A549 (cell line): ENCODE data around the gene LIN7B. TPM values are rescaled to one million over a fixed set of nuclear protein-coding genes. Genes with fewer than 3 reads are reported as not detected.

Experiments used
- ATAC-seq, 2 experiments: fragments of 200-7000 bp in 1 of 2; fragments of >200 bp in 1 of 2; cut with Nextera tagmentation in 1 of 2; cut with Tn5 transposase in 1 of 2; 3 replicates each; pipeline versions ENCODE4 v1.8.0 to v1.9.1; 2018 to 2020; ENCODE audit warnings: mild to moderate bottlenecking in 1 of 2, moderate library complexity in 1 of 2
- CTCF ChIA-PET: fragments of 300-600 bp; sonication (Branson Sonifier 250); formaldehyde crosslinking; extraction: SDS; loops from one replicate; lab custom pipeline; 2021; ENCODE audit warnings: antibody characterized with exemption, inconsistent platforms; lab: Yijun Ruan, JAX
- POLR2A ChIA-PET: fragments of 350-600 bp; formaldehyde crosslinking; extraction: SDS; loops from one replicate; lab custom pipeline; 2021; ENCODE audit warnings: antibody characterized with exemption, inconsistent platforms; lab: Yijun Ruan, JAX
- DNase-seq, 2 experiments: peaks; one replicate each; pipeline versions ENCODE4 v3.0.0 to v3.0.0-alpha.2; 2011 to 2016; ENCODE audit warnings: low read depth in 1 of 2, low spot score in 1 of 2
- FAIRE-seq: peaks from 2 replicates; lab custom pipeline; 2011; peaks lifted over from hg19 to GRCh38; lab: Jason Lieb, UNC
- H3K27ac ChIP-seq, 2 experiments: fragments of >200 bp; sonication (Bioruptor Twin); formaldehyde crosslinking; 3 replicates each; pipeline ENCODE4 v1.5.1; 2016 to 2017
- H3K4me1 ChIP-seq: fragments of >200 bp; sonication (Bioruptor Twin); formaldehyde crosslinking; 3 replicates; pipeline ENCODE4 v1.6.1; 2016
- H3K4me2 ChIP-seq: fragments of >200 bp; sonication (Bioruptor Twin); formaldehyde crosslinking; 3 replicates; pipeline ENCODE4 v1.6.1; 2016
- H3K4me3 ChIP-seq: fragments of >200 bp; sonication (Bioruptor Twin); formaldehyde crosslinking; 3 replicates; pipeline ENCODE4 v1.5.1; 2016
- H3K9me3 ChIP-seq: fragments of >200 bp; sonication (Bioruptor Twin); formaldehyde crosslinking; 3 replicates; pipeline ENCODE4 v1.6.1; 2016
- BHLHE40 ChIP-seq: IDR thresholded peaks from 2 replicates; pipeline ENCODE4 v1.6.1; 2012; ENCODE audit warnings: low read depth, low read length, inconsistent platforms
- CEBPB ChIP-seq, 2 experiments: fragments of >200 bp in 1 of 2; sonication (Bioruptor Twin) in 1 of 2; formaldehyde crosslinking in 1 of 2; IDR thresholded peaks; 2 replicates each; pipeline ENCODE4 v1.6.1; 2012 to 2016
- CTCF ChIP-seq: fragments of >200 bp; sonication (Bioruptor Twin); formaldehyde crosslinking; IDR thresholded peaks from 3 replicates; pipeline ENCODE4 v1.5.1; 2016
- ELK1 ChIP-seq: fragments of 150-350 bp; IDR thresholded peaks from 2 replicates; pipeline ENCODE4 v1.6.1; 2014; ENCODE audit warnings: low read depth, mild to moderate bottlenecking, low read length
- EP300 ChIP-seq, 2 experiments: fragments of >200 bp; sonication (Bioruptor Twin); formaldehyde crosslinking; IDR thresholded peaks; 2 replicates in 1 of 2; 3 replicates in 1 of 2; pipeline ENCODE4 v1.6.1; 2016 to 2017
- FOSB ChIP-seq: fragments of 250-450 bp; sonication (Bioruptor Pico); IDR thresholded peaks from 2 replicates; pipeline ENCODE4 v1.5.0; 2020; ENCODE audit warnings: mild to moderate bottlenecking, moderate library complexity
- GATA3 ChIP-seq: IDR thresholded peaks from 2 replicates; pipeline ENCODE4 v1.6.1; 2012; ENCODE audit warnings: borderline replicate concordance
- HDAC2 ChIP-seq: fragments of 200-600 bp; sonication (generic); IDR thresholded peaks from 2 replicates; pipeline ENCODE4 v1.6.1; 2016
- HOXB13 ChIP-seq: fragments of 250-450 bp; sonication (Bioruptor Pico); IDR thresholded peaks from 2 replicates; pipeline ENCODE4 v1.5.0; 2020; ENCODE audit warnings: low read depth, mild to moderate bottlenecking, moderate library complexity
- HOXB5 ChIP-seq: fragments of 250-450 bp; sonication (Bioruptor Pico); IDR thresholded peaks from 2 replicates; pipeline ENCODE4 v1.5.0; 2020; ENCODE audit warnings: mild to moderate bottlenecking, moderate library complexity
- KDM1A ChIP-seq: fragments of 200-600 bp; sonication (generic); IDR thresholded peaks from 2 replicates; pipeline ENCODE4 v1.6.1; 2016; ENCODE audit warnings: low read depth, mild to moderate bottlenecking
- MYC ChIP-seq: IDR thresholded peaks from 2 replicates; pipeline ENCODE4 v1.6.1; 2012; ENCODE audit warnings: mild to moderate bottlenecking, inconsistent platforms, low read length, improper control_type of control experiment, borderline replicate concordance
- PBX3 ChIP-seq: IDR thresholded peaks from 2 replicates; pipeline ENCODE4 v1.6.1; 2012
- POLR2AphosphoS2 ChIP-seq: conservative IDR thresholded peaks from 2 replicates; pipeline ENCODE4 v1.6.1; 2012; ENCODE audit warnings: low read length, improper control_type of control experiment, inconsistent platforms
- REST ChIP-seq: fragments of 200-600 bp; sonication (generic); IDR thresholded peaks from 2 replicates; pipeline ENCODE4 v1.6.1; 2016; ENCODE audit warnings: antibody characterized with exemption, mild to moderate bottlenecking, moderate library complexity
- RFX5 ChIP-seq: fragments of 450-650 bp; IDR thresholded peaks from 2 replicates; pipeline ENCODE4 v1.7.1; 2014; ENCODE audit warnings: antibody characterized with exemption, mild to moderate bottlenecking, moderate library complexity
- RNF2 ChIP-seq: fragments of 200-600 bp; sonication (generic); IDR thresholded peaks from 2 replicates; pipeline ENCODE4 v1.6.1; 2016; ENCODE audit warnings: low read depth, mild to moderate bottlenecking, antibody characterized with exemption, moderate library complexity, borderline replicate concordance
- SMC3 ChIP-seq: fragments of >200 bp; sonication (Bioruptor Twin); formaldehyde crosslinking; IDR thresholded peaks from 3 replicates; pipeline ENCODE4 v1.6.1; 2018; ENCODE audit warnings: inconsistent platforms
- USF2 ChIP-seq: fragments of 450-650 bp; IDR thresholded peaks from 2 replicates; pipeline ENCODE4 v1.6.1; 2014; ENCODE audit warnings: antibody characterized with exemption
- ZFP36 ChIP-seq: fragments of 450-650 bp; IDR thresholded peaks from 2 replicates; pipeline ENCODE4 v1.6.1; 2014; ENCODE audit warnings: borderline replicate concordance; ENCODE audit not compliant: partially characterized antibody
- WGBS: methylation state at CpG from one replicate; pipeline ENCODE4 v1.1.6; 2017; ENCODE audit errors: missing lambda C conversion rate; 5-methylcytosine and 5-hydroxymethylcytosine counted together
- polyA plus RNA-seq, 4 experiments: library from polyadenylated mRNA; depleted of rRNA in 3 of 4; stranded (reverse); fragments of >200 nt; fragmentation: RNase III in 1 of 4; extraction: RNeasy Plus Mini Kit Qiagen cat#74134 plus additional on column Dnase treatment in 1 of 4; gene quantifications; 2 replicates in 3 of 4; 3 replicates in 1 of 4; pipeline ENCODE4 v1.2.3, GENCODE V29; 2011 to 2017

The LIN7B gene
- polyA plus RNA-seq, 2 of the 4 experiments (the other 2 are of a cell fraction): 5.4 to 7.1 TPM

GRCh38 chr19:49101160-49101559 is 13.0 kb upstream of the LIN7B start:
- Histone ChIP-seq H3K4me2 (no peak overlapping the region), H3K27ac (peak overlapping the region in 1 of 2 experiments; percentile 14; a peak in 1 of 6 replicates), H3K9me3 (no peaks in the 10 kb centered on the region), H3K4me1 (peaks cover 30% of the 10 kb centered on the region), H3K4me3 (no peak overlapping the region)
- no peak for TF ChIP-seq HDAC2
- no peak for TF ChIP-seq FOSB (CRISPR knock-in tag)
- TF ChIP-seq PBX3: no peak
- TF ChIP-seq RFX5: no peak
- no peak for TF ChIP-seq USF2
- TF ChIP-seq HOXB13 (CRISPR knock-in tag): no peak
- no peak for TF ChIP-seq EP300 (IDR thresholded peaks at IDR 0.05)
- no peak for TF ChIP-seq ELK1
- no peak for TF ChIP-seq RNF2
- no peak for TF ChIP-seq ZFP36
- TF ChIP-seq MYC: no peak
- no peak for TF ChIP-seq CTCF
- no peak for TF ChIP-seq REST
- no peak for TF ChIP-seq BHLHE40
- no peak for TF ChIP-seq CEBPB (IDR thresholded peaks at IDR 0.05)
- TF ChIP-seq HOXB5: no peak
- TF ChIP-seq SMC3: no peak
- TF ChIP-seq KDM1A: no peak
- TF ChIP-seq GATA3: no peak
- TF ChIP-seq POLR2AphosphoS2: no peak
- 77% methylated on average over 12 of the region's 12 CpGs for WGBS
- FAIRE-seq (no peak), DNase-seq (no peak), ATAC-seq (0 out of 6 replicates have a peak, but pooled peaks of 1 of the 2 experiments have one; percentile 3)
- ChIA-PET CTCF (interaction anchor here (0.9 to 13.2 kb wide), 9 partner anchors 12 to 124 kb away, joined by 3 to 241 read pairs (median 4); partner anchors contain the start of genes KCNA7 and LIN7B), POLR2A (interaction anchor here (0.7 to 1.5 kb wide), 2 partner anchors 18 to 22 kb away, joined by 3 read pairs; partner anchors contain the start of gene PPFIA3)
